ENCODE data around the gene OPRM1.
"Not testable (repeated sequence)": the region's sequence is repeated elsewhere in the genome, so short reads cannot be mapped to it uniquely, and the experiment has no call there.

OPRM1 gene

DNA sequence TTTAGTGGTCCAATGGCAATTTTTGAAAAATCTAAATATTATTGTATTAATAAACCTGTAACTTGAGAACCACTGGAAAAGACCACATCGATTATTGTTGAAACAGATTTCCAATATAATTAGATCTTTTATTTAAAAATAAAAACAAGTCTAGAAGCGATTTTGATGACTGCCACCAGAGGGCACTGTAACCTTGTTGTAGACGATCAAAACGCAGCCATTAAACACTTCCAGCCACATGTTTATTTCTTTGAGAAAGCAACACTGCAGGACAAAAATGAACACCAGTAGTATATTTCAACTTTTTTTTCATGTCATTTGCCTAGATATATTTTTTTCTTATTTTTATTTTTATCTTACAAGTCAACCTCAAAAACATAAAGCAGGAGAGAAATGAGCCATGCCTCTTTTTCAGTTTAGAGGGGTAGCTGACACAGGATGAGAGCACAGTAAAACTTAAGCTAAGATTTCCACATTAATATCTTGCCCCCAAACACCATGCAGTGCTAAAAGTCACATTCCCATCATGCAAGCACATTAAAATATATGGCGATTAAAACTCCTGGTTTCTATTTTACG, 115.4 kb downstream of the OPRM1 start:
- DNase-seq: peak; percentile 44

DNA sequence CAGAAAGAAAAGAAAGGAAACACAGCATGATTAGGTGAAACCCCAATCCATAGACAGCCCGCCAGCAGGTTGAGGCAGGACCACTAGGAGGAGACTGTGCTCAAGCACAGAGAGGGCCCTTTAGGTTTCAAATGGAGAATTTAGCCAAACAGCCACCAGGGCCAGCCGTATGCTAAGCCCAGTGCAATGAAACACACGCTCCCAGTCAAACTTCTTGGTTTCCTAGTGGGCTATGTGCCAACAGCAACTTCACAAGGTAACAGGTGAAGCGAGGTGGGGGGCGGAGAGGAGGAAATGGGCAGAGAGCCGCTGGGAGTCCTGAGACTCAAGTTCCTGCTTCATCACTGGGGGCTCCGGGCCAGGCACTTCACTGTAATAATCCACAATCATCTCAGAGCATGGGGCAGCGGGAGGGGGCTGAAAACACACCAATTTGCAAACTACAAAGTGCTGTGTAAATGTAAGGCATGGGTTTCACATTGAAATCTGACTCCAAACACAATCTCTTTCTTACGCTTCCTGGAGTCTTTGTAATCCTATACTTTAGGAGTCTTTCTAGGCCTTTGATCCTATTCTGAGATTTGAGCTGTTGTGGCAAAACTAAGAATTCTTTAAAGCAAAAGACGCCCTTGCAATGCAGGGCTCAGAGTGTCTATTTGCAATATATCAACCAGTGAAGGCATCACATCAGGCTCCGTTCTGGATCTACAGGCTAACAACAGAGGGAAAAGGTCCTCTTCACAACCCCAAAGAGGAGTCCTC, 117.3 kb downstream of the OPRM1 start:
- DNase-seq: no peak

DNA sequence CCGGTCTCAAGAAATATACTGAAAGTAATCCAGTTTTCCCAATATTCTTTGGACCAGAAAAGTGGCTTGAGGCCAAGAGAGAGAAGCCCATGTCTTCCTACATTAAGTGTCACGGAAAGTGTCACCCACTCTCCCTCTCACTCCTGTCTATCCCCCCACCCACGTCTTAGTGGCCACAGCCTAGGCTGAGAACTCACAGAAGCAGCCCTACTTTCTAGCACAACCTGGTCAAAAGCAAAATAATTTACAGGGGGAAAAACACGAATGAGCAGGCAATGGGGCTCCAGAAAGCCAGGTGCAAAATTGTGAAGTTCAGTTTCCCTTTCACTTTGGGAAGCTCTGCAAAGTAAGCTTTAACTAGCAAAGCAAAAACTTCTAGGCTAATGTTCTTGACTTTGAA, 118.0 kb downstream of the OPRM1 start:
- no peak for DNase-seq

DNA sequence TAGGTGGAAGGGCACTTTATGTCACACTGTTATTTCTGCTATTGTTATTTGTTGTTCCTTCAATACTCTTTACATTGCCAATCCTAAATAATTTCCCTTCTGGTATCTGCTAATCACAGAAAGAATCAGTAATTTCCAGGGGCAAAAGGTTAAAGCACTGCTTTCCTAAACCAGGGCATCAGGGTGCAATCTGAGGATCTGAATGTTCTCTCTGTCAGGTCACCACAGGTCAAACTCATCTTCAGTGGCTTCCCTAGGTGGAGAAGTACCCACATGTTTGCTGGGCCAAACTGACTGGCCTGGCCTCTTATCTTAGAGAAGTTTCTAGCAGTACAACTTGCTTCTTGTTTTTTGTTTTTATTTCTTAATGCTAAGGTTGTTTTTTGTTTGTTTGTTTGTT, 118.7 kb downstream of the OPRM1 start:
- no peak for DNase-seq

DNA sequence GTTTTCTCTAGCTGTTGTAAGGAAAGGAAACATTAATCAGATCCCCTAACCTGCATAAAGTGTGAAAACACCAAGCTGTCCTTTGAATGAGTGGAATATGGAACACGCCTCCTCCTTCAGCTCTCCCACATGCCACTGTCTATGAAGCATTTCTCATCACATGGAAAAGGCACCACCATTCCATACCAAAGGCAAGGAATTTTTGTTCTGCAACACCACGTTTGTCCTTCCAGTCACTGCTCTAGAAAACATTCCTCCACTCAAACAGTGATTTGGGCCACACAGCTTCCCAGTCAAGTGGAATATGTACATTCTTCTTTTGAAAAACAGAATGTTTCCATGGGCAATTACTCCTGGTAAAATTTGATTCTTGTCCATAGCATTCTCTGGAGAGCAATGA, 120.1 kb downstream of the OPRM1 start:
- DNase-seq: no peak

DNA sequence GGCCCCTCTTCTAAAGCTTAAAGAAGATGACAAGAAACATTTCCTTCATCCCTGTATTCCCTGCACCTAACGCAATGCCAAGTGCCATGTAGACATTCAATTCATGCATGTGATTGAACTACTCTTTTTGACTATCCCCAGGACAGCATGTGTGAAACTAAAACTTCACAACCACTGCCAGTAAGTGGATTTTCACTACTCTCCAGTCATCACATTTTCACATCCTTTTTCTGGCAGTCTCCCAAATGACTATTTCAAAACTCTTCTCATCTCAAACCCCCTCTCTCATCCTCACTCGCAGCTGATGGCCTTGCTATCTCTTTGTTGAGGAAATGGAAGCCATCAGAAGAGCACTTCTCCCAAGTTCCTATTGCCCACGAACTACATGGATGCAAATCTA, 122.6 kb downstream of the OPRM1 start:
- no peak for DNase-seq

DNA sequence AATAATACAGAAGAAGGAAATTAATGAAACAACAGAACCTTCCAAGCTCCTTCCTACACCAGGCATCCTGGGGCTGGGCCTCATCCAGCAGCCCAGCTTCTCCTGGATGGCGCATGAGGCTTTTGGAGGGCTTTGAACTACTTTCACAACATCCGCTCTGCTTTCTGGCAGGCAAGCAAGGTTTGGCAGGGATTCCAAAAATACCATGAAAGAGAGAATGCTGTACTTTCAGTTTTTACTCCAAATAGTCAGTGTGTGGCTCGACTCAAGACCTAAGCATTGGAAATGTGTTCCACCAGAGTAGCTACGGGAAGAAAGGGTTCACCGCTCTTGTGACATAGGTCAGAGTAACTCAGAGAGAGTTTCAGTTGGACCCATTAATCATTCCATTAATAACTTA, 125.4 kb downstream of the OPRM1 start:
- DNase-seq: no peak

DNA sequence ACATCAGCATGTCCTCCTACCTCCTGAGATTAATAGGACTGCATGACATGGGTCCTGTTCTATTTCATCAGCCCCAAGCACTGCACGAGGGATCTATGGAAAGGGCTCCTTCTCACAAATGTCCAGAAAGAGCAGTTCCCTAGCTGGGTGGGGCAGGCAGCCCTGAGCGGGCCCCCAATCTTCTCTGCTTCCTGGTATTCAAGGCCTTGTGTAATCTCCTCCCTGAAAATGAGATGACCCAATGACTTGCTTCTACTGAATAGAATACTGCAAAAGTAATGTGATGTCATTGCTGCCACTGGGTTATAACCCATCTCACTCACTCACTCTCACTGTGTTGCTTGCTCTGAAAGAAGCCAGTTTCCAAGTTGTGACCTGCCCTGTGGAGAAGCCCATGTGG, 126.4 kb downstream of the OPRM1 start:
- no peak for DNase-seq

DNA sequence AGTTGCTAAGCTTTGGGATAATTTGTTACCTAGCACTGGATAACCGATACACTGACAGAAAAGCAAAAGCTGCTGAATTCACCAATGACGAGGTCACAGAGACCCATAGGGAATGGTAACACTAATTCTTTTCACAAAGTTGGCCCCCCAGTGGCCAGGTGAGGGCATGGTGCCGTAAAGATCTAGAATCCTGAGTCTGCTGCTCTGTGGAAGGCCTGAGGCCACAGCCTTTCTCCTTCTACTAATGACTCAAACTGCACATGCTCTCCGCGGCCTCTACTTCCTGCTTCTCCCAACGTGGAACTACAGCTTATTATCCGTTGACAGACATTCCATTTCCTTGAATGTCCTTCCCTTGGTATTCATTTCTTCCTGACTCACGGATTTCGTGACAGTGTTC, 127.1 kb downstream of the OPRM1 start:
- no peak for DNase-seq

DNA sequence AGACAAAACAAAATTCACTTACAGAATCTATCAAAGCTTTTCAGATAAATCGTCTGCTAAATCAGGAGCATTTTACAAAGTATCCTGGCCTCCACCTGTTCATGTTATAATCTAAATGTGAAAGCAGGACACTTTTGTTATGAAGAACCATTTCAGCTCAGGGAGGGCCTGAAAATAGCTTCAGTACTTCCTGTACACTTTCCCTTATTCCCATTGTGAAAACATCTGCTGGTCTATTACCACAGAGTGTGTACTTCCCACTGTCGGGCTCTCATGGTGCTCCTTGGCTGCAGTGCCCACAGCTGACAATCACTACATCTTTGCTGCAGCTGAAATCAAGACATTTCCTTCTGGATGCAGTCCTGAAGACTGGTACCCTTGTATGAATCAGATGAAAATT, 128.1 kb downstream of the OPRM1 start:
- no peak for DNase-seq

DNA sequence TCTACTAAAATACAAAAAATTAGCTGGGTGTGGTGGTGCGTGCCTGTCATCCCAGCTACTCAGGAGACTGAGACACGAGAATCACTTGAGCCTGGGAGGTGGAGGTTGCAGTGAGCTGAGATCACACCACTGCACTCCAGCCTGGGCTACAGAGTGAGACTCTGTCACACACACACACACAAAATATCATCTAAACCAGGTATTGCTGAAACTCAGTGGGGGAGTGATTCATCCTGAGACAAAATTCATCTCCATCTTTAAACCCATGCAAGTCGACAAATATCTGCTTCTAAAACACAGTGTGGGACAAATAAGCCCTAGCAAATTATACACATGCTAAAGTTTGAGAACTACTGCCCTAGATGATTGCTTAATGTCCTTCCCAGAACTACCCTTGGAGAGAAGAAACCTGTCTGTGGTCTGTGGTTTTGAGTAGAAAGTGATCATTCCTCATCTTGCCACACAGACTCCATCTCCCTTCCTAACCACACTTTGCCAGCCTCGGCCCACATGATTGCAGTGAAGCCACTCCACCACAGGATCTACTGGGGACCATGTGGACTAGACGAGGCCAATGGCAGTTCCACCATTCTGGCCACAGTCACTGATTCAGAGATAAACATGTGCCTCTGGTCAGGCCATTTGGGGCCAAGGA, 130.3 kb downstream of the OPRM1 start:
- no peak for DNase-seq

DNA sequence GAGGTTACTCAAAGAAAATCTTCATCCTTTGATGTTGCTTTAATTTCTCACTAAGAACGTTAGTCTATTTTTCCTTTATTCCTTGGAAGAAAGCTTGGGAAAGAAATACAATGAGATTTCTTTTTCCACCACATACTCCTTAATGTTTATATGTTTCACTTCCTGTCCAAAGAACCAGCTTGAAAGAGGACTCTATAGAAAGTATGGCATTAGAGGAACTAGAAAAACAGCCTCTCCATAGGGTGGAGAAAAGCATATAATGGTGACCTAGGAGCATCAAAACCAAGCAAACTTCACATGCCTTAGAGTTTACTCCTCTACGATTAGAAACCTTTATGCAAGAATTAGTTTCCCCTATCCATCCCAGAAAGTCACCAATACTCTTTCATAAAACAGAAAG, 131.1 kb downstream of the OPRM1 start:
- no peak for DNase-seq

DNA sequence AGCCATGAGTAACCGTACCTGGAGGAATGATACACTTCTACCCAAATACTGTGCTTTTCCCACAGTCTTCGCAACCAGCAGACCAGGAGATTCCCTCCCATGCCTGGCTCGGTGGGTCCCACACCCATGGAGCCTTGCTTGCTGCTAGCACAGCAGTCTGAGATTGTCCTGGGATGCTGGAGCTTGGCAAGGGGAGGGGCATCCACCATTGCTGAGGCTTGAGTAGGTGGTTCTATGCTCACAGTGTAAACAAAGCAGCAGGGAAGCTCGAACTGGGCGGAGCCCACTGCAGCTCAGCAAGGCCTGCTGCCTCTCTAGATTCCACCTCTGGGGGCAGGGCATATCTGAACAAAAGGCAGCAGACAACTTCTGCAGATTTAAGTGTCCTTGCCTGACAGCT, 133.4 kb downstream of the OPRM1 start:
- not testable (repeated sequence) for DNase-seq

DNA sequence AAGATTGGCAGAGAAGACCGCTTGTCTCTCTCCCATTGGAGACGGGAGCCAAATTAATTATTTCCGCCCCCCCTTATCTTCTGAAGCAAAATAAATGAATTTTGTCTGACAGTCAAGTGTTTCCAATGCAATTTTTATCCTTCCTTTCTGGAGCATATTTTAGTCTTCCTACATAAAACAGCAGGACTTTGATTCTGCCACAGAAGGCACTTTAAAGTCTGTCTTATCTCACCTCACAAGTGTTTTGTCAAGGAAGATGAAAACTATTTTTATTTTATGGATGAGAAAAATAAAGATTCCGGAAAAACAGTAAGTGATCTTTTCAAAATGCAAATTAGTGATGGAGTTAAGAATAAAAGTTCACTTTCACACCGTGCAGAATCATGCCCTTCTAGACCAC, 140.4 kb downstream of the OPRM1 start:
- no peak for DNase-seq

DNA sequence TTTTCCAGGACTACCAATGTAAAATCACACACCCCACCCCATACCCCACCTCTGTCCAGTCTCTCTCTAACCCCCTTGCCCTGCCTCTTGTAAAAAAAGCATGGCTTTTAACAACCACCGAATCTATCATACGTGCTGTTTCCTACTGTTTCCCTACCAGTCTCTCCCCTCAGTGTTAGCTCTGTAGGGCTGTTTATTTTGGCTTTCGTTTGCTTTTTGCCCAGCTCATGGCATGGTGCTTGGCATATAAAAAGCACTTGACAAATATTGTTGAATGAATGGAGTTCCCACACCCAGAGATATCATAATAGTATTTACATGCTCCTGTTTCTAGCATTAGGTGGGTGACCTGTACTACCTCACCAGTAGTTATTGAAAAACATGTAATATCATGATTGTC, 148.2 kb downstream of the OPRM1 start:
- no peak for DNase-seq

DNA sequence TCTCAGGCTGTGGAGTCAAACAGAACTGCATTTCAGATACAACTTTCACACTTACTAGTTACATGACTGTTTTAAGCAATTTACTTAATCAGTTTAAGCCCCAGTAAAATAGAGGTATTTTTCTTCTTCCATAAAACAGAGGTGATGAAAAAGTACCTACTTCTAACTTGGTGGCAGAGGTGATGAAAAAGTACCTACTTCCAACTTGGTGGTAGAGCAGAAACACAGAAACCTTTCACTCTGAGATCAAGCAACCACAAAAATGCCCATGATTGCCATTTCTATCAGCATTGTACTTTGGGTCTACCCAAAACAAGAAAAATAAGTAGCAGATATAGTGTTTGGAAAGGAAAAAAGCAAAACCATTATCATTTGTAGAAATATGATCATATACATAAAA, 148.7 kb downstream of the OPRM1 start:
- no peak for DNase-seq

DNA sequence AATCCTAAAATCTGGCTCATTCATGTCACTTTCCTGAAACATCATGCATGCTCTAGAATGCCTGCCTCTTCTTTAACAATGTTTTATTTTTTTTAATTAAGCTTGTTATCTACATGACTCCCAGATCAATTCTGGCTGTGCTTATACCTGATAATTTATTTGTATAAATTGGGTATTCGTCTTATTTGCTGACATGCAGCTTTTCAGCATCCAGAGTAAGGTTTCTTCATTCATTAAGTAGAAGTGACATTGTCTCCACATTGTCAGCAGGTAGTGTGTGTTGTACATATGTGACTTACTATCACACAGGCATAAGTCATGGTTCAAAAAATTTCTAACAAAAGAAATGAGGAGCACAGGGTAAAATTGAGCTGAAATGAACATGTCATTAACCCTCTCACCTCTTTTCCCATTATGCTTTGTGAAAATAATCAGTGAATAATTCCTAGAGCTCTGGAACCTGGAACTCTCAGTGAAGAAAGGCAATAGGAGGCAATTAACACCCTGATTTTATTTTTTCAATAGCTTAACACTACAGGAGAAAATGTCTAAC, 157.4 kb downstream of the OPRM1 start:
- DNase-seq: no peak

DNA sequence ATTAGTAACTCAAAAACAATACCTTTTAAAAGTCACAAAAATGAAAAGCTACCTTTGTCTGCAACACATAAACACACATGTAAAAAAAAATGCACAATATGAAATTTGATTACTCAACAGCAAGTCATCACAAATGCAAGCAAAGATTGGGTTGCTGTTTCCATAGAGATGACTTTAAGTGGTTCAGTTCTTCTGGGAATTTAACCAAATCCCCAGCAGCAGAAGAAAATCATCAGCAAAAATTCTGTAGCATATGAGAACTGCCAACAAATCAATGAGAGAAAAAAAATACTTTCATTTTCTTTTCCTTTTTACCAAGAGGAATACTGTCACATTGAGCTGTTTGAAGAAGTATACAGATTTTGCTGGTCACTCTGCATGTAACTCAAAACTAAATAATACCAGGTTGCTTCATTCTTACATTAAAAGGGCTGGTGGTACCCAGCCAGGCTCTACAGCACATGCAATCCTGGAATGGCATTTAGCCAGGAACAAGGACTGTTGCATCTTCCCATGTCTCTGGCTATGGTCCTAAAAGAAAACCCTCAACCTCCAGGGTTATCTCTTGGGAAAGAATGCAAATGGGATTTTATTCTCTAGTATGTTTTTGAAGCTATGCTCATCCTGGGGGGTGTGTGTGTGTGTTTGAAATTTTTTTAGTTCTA, 158.3 kb downstream of the OPRM1 start:
- DNase-seq: no peak

DNA sequence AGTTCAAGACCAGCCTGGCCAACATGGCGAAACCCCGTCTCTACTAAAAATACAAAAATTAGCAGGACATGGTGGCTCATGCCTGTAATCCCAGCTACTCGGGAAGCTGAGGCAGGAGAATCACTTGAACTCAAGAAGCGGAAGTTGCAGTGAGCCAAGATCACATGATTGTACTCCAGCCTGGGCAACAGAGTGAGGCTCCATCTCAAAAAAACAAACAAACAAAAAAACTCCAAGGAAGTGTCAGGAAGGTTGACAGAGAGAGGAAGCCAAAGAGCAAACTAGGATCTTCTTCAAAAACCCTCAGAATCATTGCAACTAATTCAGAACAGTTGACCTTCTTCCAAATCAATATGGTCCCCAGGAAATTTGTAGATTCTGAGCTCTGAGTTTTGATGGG, 162.6 kb downstream of the OPRM1 start:
- DNase-seq: not testable (repeated sequence)

DNA sequence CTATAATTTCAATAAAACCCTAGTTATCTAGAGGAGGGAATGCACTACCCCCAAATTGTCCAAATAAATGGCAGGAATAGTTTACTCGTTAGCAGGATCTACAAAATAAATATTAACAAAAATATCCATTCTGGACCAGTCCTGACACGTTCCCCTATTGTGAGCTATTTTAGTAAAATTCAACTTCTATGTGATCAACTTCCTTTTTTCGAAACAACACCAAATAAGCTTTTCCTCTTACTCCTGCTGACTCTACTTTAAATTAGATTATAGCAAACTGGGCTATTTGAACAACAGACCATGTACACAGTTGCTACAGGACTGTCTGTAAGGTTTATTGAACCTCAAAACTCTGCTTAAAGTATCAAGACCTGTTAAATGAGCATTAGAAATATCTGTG, 163.3 kb downstream of the OPRM1 start:
- DNase-seq: no peak

DNA sequence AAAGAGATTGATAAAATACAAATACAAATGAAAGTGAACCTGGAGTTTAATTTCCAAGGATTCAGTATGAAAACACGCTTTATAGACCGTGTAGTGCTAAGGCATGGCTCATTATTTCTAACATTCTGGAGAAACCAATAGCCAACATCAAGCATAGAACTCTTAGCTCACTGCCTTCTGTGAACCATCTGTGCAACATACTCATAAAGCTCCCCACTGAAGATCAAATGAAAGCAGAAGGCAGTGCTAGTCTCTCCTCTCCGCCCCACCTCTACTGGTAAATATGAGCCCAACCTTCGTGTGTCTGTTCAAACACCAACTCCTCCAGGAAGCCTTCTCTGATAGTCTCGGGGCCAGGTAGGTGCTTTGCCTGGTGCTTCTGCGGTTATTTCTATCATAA, 163.9 kb downstream of the OPRM1 start:
- DNase-seq: no peak

DNA sequence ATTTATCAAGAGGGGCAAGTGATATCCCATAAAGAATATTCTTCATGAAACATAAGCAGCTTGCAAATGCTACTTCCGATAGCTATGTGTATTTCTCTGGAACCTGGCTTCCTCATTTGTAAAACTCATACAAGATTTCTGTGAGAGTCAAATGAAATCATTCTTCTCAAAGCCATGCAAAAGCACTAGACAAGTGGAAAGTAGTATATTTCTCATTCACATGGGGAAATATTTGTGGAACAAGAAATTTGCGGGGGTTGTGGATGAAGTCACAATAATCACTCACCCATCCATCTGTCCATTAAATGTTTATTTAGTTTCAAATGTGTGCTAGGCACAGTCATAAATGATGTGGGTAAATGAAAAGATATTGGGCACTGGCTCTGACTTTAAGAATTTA, 167.1 kb downstream of the OPRM1 start:
- DNase-seq: no peak

DNA sequence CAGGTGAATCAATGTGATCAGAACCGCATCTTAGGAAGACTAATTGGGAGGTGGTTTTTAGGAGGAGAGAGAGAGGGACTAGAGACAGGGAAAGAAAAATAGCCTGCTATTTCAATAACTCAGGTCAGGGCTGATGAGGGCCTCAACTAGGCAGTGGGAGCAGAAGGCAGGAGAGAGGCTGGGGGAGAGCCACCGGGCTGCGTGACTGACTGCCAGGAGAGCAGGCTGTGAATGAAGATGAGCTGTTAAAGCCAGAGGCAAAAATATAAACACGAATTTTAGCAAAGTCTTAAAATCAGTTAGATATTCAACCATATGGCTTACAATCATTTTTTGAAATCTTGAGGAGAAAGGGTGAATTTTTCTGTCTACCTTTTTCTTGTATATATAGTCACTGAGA, 168.0 kb downstream of the OPRM1 start:
- no peak for DNase-seq

DNA sequence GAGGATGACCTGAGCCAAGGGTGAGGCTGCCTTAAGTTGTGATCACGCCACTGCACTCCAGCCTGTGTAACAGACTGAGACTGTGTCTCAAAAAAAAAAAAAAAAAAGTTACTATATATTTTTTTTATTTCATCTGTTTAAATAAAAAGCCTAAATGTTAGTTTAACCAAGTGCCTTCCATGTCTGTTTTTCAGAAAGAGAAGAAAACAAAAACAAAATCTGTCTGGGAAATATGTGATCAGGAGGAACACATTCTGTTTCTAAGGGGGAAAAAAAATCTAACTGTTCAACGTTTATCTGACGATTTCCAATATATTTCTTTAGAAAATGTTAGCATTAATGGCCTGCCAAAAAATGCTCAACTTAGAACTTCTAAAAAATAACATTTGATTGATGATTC, 170.5 kb downstream of the OPRM1 start:
- no peak for DNase-seq
